Naive thymus-derived CD4-positive, alpha-beta T cell (primary cell): Measurements from ENCODE around the gene BCKDHB. TPM values are rescaled to one million over a fixed set of nuclear protein-coding genes. Genes with fewer than 3 reads are reported as not detected.

ENCODE experiments used
- ATAC-seq: fragments of 150-1000 bp; cut with Tn5 transposase; 2 replicates; pipeline ENCODE4 v1.10.0; 2021; ENCODE audit warnings: mild to moderate bottlenecking, moderate library complexity
- CTCF ChIA-PET: fragments of 350-600 bp; sonication (Branson Sonifier 250); formaldehyde crosslinking; loops from one replicate; lab custom pipeline; 2021; ENCODE audit warnings: antibody characterized with exemption; lab: Charles Lee
- POLR2A ChIA-PET: fragments of 350-600 bp; sonication (Branson Sonifier 250); formaldehyde crosslinking; loops from one replicate; lab custom pipeline; 2021; ENCODE audit warnings: antibody characterized with exemption, inconsistent platforms; lab: Charles Lee
- DNase-seq, 9 donors: peaks; one replicate each; pipeline versions ENCODE4 v3.0.0 to v3.0.0-alpha.2; 2020 to 2022; ENCODE audit warnings: mixed read lengths in 1 of 9
- H3K27ac ChIP-seq: one replicate; pipeline ENCODE4 v1.7.0; 2013; ENCODE audit warnings: mild to moderate bottlenecking, low read depth, low read length, moderate library complexity
- H3K27me3 ChIP-seq, 2 donors: one replicate each; pipeline ENCODE4 v1.7.0; 2013; ENCODE audit warnings: low read length in 2 of 2, mild to moderate bottlenecking in 2 of 2, moderate library complexity in 2 of 2; ENCODE audit not compliant: control insufficient read depth in 2 of 2, insufficient read depth in 2 of 2
- H3K36me3 ChIP-seq, 3 experiments: 1 replicate in 2 of 3; 2 replicates in 1 of 3; pipeline ENCODE4 v1.7.0; 2013; ENCODE audit warnings: low read length in 3 of 3, mild to moderate bottlenecking in 3 of 3, moderate library complexity in 1 of 3; ENCODE audit not compliant: insufficient read depth in 3 of 3, control insufficient read depth in 2 of 3
- H3K4me1 ChIP-seq, 2 donors: one replicate each; pipeline ENCODE4 v1.7.0; 2013; ENCODE audit warnings: low read length in 2 of 2, mild to moderate bottlenecking in 2 of 2, moderate library complexity in 1 of 2; ENCODE audit not compliant: control insufficient read depth in 2 of 2, insufficient read depth in 2 of 2
- H3K4me3 ChIP-seq: 2 replicates; pipeline ENCODE4 v1.7.0; 2013; ENCODE audit warnings: mild to moderate bottlenecking, low read length
- H3K9me3 ChIP-seq, 3 experiments: 1 replicate in 2 of 3; 2 replicates in 1 of 3; pipeline ENCODE4 v1.7.0; 2013; ENCODE audit warnings: low read length in 3 of 3; ENCODE audit not compliant: control insufficient read depth in 2 of 3
- H3K27ac Mint-ChIP-seq, 9 donors: one replicate each; pipeline ENCODE4 v1.8.0; 2020 to 2022; ENCODE audit warnings: mixed read lengths in 9 of 9, mild to moderate bottlenecking in 8 of 9, moderate library complexity in 5 of 9, inconsistent platforms in 2 of 9
- H3K27me3 Mint-ChIP-seq, 5 donors: one replicate each; pipeline ENCODE4 v1.8.0; 2021 to 2022; ENCODE audit warnings: mixed read lengths in 5 of 5, mild to moderate bottlenecking in 1 of 5
- H3K36me3 Mint-ChIP-seq, 5 donors: one replicate each; pipeline ENCODE4 v1.8.0; 2020 to 2022; ENCODE audit warnings: mixed read lengths in 5 of 5, mild to moderate bottlenecking in 3 of 5, inconsistent platforms in 1 of 5
- H3K4me1 Mint-ChIP-seq, 7 donors: one replicate each; pipeline ENCODE4 v1.8.0; 2020 to 2022; ENCODE audit warnings: mixed read lengths in 7 of 7, mild to moderate bottlenecking in 3 of 7, inconsistent platforms in 1 of 7
- H3K4me3 Mint-ChIP-seq, 10 donors: one replicate each; pipeline ENCODE4 v1.8.0; 2020 to 2022; ENCODE audit warnings: mild to moderate bottlenecking in 10 of 10, mixed read lengths in 10 of 10, moderate library complexity in 6 of 10, inconsistent platforms in 2 of 10
- H3K9me3 Mint-ChIP-seq, 11 donors: one replicate each; pipeline ENCODE4 v1.8.0; 2020 to 2022; ENCODE audit warnings: mixed read lengths in 11 of 11, mild to moderate bottlenecking in 4 of 11, inconsistent platforms in 1 of 11, moderate library complexity in 1 of 11
- intact Hi-C, 2 donors: fragments of 100-400 bp; cut with micrococcal nuclease; formaldehyde crosslinking; loops; one replicate each; pipeline ENCODE4 v1.15.1; 2023
- polyA plus RNA-seq, 2 donors: library from polyadenylated mRNA; unstranded; fragments of 300-500 nt; fragmentation: Illumina TruSeq; gene quantifications; one replicate each; pipeline ENCODE4 v1.2.3, GENCODE V29; 2021
- total RNA-seq, 6 experiments: library from RNA in 5 of 6; stranded (reverse) in 5 of 6; gene quantifications; 1 replicate in 5 of 6; 2 replicates in 1 of 6; pipeline ENCODE4 v1.2.3 and lab custom pipeline; 2021 to 2026

BCKDHB gene
- total and polyA plus RNA-seq, 7 experiments from 2014 or later: 13.8 to 24.3 (median 18.6) TPM

- Mint-ChIP-seq H3K4me1 (peaks cover 0 to 3% (median 0%) of the 10 kb centered on the region in 7 donors), H3K36me3 (peaks cover 7 to 62% (median 48%) of the 10 kb centered on the region in 5 donors), H3K9me3 (peaks cover 0 to 7% (median 0%) of the 10 kb centered on the region in 11 donors), H3K27ac (no peak overlapping the region), H3K27me3 (no peaks in the 10 kb centered on the region), H3K4me3 (no peak overlapping the region)
- no peaks in the 10 kb centered on the region for H3K9me3 ChIP-seq
- H3K4me1 ChIP-seq: no peaks in the 10 kb centered on the region
- intact Hi-C loops: no loop called here
- H3K27ac ChIP-seq: no peak overlapping the region
- no peaks in the 10 kb centered on the region for H3K27me3 ChIP-seq
- ChIA-PET POLR2A (no interaction called here), CTCF (no interaction called here)
- ATAC-seq (no peak), DNase-seq (no peak)
- no peak overlapping the region for H3K4me3 ChIP-seq
- H3K36me3 ChIP-seq: peaks cover 0 to 4% (median 0%) of the 10 kb centered on the region in 3 experiments
Observed at GRCh38 chr6:80143419-80143937, 37.0 kb downstream of the BCKDHB start.

- H3K27me3 Mint-ChIP-seq: no peaks in the 10 kb centered on the region
- DNase-seq (no peak), ATAC-seq (no peak)
- H3K27me3 ChIP-seq: no peaks in the 10 kb centered on the region
- H3K36me3 Mint-ChIP-seq: peaks cover 12 to 70% (median 55%) of the 10 kb centered on the region in 5 donors
- H3K36me3 ChIP-seq: peaks cover 0 to 4% (median 0%) of the 10 kb centered on the region in 3 experiments
- POLR2A ChIA-PET: interaction anchor here (0.6 kb wide), 1 partner anchor 469 kb away, joined by 3 read pairs; no protein-coding TSS in a partner anchor
- H3K4me1 ChIP-seq: no peaks in the 10 kb centered on the region
- no peak overlapping the region for H3K4me3 Mint-ChIP-seq
- intact Hi-C loops: no loop called here
- peaks cover 0 to 3% (median 0%) of the 10 kb centered on the region in 7 donors for H3K4me1 Mint-ChIP-seq
- H3K9me3 ChIP-seq: no peaks in the 10 kb centered on the region
- no peak overlapping the region for H3K27ac Mint-ChIP-seq
- H3K9me3 Mint-ChIP-seq: peaks cover 0 to 11% (median 0%) of the 10 kb centered on the region in 11 donors
- H3K4me3 ChIP-seq: no peak overlapping the region
- CTCF ChIA-PET: no interaction called here
- H3K27ac ChIP-seq: no peak overlapping the region
Observed at GRCh38 chr6:80144753-80145315, 38.4 kb downstream of the BCKDHB start.

GRCh38 chr6:80145509-80145908 lies 39.0 kb downstream of the BCKDHB start:
- ChIA-PET CTCF (no interaction called here), POLR2A (interaction anchor here (0.6 kb wide), 1 partner anchor 470 kb away, joined by 3 read pairs; no protein-coding TSS in a partner anchor)
- Mint-ChIP-seq H3K4me3 (no peak overlapping the region), H3K27me3 (no peaks in the 10 kb centered on the region), H3K9me3 (peaks cover 0 to 11% (median 2%) of the 10 kb centered on the region in 11 donors), H3K36me3 (peaks cover 12 to 70% (median 55%) of the 10 kb centered on the region in 5 donors), H3K27ac (no peak overlapping the region), H3K4me1 (peaks cover 0 to 6% (median 0%) of the 10 kb centered on the region in 7 donors)
- Histone ChIP-seq H3K4me1 (no peaks in the 10 kb centered on the region), H3K9me3 (no peaks in the 10 kb centered on the region), H3K4me3 (no peak overlapping the region), H3K36me3 (peaks cover 0 to 4% (median 0%) of the 10 kb centered on the region in 3 experiments), H3K27ac (no peak overlapping the region), H3K27me3 (no peaks in the 10 kb centered on the region)
- ATAC-seq (no peak), DNase-seq (no peak)
- intact Hi-C loops: no loop called here

- intact Hi-C loops: no loop called here
- ATAC-seq (no peak), DNase-seq (no peak)
- Mint-ChIP-seq H3K9me3 (peaks cover 0 to 11% (median 2%) of the 10 kb centered on the region in 11 donors), H3K4me3 (no peak overlapping the region), H3K36me3 (peaks cover 12 to 65% (median 51%) of the 10 kb centered on the region in 5 donors), H3K4me1 (peaks cover 0 to 6% (median 0%) of the 10 kb centered on the region in 7 donors), H3K27me3 (no peaks in the 10 kb centered on the region), H3K27ac (no peak overlapping the region)
- no peak overlapping the region for H3K4me3 ChIP-seq
- H3K9me3 ChIP-seq: no peaks in the 10 kb centered on the region
- no peaks in the 10 kb centered on the region for H3K27me3 ChIP-seq
- ChIA-PET CTCF (no interaction called here), POLR2A (no interaction called here)
- H3K27ac ChIP-seq: no peak overlapping the region
- peaks cover 0 to 4% (median 0%) of the 10 kb centered on the region in 3 experiments for H3K36me3 ChIP-seq
- no peaks in the 10 kb centered on the region for H3K4me1 ChIP-seq
Observed at GRCh38 chr6:80145921-80146320, 39.5 kb downstream of the BCKDHB start.

GRCh38 chr6:80148220-80148619 lies 41.7 kb downstream of the BCKDHB start:
- Mint-ChIP-seq H3K4me1 (peaks cover 0 to 6% (median 0%) of the 10 kb centered on the region in 7 donors), H3K27me3 (no peaks in the 10 kb centered on the region)
- peaks cover 0 to 4% (median 0%) of the 10 kb centered on the region in 3 experiments for H3K36me3 ChIP-seq

DNA sequence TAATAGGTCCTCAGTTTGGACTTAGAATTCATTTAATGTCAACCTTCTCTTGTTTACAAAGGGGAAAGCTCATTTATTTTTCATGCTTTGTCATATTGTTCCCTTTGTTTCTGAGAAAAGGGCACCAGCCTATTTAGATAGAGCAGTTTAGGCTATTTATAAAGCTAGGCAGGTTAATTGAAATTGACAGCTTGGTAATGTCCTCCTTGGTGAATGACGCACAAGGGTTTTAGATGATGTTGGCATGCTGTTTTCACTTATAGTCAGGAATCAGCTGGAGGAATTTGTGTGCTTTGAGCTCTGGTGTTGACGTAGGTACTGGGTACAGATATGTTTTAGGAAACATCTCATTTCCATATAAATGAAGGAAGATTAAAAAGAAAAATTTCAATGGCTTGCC lies 45.2 kb downstream of the BCKDHB start:
- Histone ChIP-seq H3K36me3 (no peaks in the 10 kb centered on the region), H3K9me3 (no peaks in the 10 kb centered on the region), H3K27ac (no peak overlapping the region), H3K4me3 (no peak overlapping the region), H3K27me3 (no peaks in the 10 kb centered on the region), H3K4me1 (no peaks in the 10 kb centered on the region)
- Mint-ChIP-seq H3K4me1 (peaks cover 0 to 6% (median 3%) of the 10 kb centered on the region in 7 donors), H3K4me3 (no peak overlapping the region), H3K27me3 (no peaks in the 10 kb centered on the region), H3K9me3 (peaks cover 0 to 11% (median 2%) of the 10 kb centered on the region in 11 donors), H3K27ac (no peak overlapping the region), H3K36me3 (peaks cover 5 to 35% (median 30%) of the 10 kb centered on the region in 5 donors)
- DNase-seq (no peak), ATAC-seq (no peak)
- intact Hi-C loops: no loop called here
- CTCF ChIA-PET: no interaction called here
- POLR2A ChIA-PET: interaction anchor here (0.6 kb wide), 1 partner anchor 20 kb away, joined by 3 read pairs; no protein-coding TSS in a partner anchor

More at GRCh38 chr6:80148220-80148619, 41.7 kb downstream of the BCKDHB start:
- intact Hi-C loops: no loop called here
- Histone ChIP-seq H3K27me3 (no peaks in the 10 kb centered on the region), H3K4me3 (no peak overlapping the region), H3K9me3 (no peaks in the 10 kb centered on the region), H3K4me1 (no peaks in the 10 kb centered on the region), H3K27ac (no peak overlapping the region)
- POLR2A ChIA-PET: no interaction called here
- Mint-ChIP-seq H3K27ac (no peak overlapping the region), H3K9me3 (peaks cover 0 to 11% (median 2%) of the 10 kb centered on the region in 11 donors), H3K36me3 (peaks cover 12 to 60% (median 49%) of the 10 kb centered on the region in 5 donors), H3K4me3 (no peak overlapping the region)
- ATAC-seq (no peak), DNase-seq (no peak)
- CTCF ChIA-PET: no interaction called here
